Hepatocyte (in vitro differentiated cells): ENCODE results near the gene ACKR3.

Source experiments
- CTCF ChIP-seq: fragments of 200-600 bp; sonication (generic); IDR thresholded peaks from 2 replicates; pipeline ENCODE4 v1.5.1; 2016; ENCODE audit warnings: antibody characterized with exemption, mild to moderate bottlenecking; ENCODE audit not compliant: poor library complexity
- EZH2phosphoT487 ChIP-seq: fragments of 200-600 bp; sonication (generic); IDR thresholded peaks from one replicate; pipeline ENCODE4 v1.6.1; 2018; ENCODE audit warnings: antibody characterized with exemption, mild to moderate bottlenecking, low read depth, moderate library complexity; ENCODE audit not compliant: unreplicated experiment, severe bottlenecking

- TF ChIP-seq EZH2phosphoT487: no peak
- no peak for TF ChIP-seq CTCF
Measured at GRCh38 chr2:236626391-236627150, 56.9 kb downstream of the ACKR3 start.
